22Rv1 (cell line): ENCODE results near the gene TNS1.

Experiments
- ZFX ChIP-seq: fragments of 450-650 bp; IDR thresholded peaks from 2 replicates; pipeline ENCODE4 v1.6.1; 2017; ENCODE audit warnings: antibody characterized with exemption, borderline replicate concordance
- TF ChIP-seq, protein P1 (sequence below): fragments of 450-650 bp; IDR thresholded peaks from 2 replicates; pipeline ENCODE4 v1.5.1; 2017; ENCODE audit warnings: mild to moderate bottlenecking

DNA sequence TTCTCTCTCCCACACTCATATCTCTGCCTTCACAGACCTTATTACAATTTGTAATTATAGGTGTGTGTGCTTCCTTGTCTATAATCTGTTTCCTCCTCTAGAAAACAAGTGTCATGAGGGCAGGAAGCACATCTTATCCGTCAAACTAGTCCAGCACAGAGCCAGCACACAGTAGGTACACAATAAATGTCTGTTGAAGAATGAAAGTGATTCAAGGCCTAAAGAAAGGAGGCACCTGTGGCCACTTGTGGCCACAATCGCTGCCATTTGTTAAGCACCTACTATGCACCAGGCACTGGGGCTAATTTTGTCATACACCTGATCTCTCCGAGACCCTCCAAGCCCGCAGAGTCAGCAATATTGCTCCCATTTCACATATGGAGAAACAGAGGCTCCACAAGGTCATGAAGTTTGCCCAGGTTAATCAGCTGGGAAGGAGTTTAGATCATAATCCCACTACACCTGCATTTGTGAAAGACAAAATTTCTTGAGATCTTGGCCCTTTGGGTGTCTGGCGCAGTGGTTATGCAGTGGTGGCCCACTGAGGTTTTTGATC, 78.4 kb downstream of the TNS1 start:
- TF ChIP-seq, protein P1, sequence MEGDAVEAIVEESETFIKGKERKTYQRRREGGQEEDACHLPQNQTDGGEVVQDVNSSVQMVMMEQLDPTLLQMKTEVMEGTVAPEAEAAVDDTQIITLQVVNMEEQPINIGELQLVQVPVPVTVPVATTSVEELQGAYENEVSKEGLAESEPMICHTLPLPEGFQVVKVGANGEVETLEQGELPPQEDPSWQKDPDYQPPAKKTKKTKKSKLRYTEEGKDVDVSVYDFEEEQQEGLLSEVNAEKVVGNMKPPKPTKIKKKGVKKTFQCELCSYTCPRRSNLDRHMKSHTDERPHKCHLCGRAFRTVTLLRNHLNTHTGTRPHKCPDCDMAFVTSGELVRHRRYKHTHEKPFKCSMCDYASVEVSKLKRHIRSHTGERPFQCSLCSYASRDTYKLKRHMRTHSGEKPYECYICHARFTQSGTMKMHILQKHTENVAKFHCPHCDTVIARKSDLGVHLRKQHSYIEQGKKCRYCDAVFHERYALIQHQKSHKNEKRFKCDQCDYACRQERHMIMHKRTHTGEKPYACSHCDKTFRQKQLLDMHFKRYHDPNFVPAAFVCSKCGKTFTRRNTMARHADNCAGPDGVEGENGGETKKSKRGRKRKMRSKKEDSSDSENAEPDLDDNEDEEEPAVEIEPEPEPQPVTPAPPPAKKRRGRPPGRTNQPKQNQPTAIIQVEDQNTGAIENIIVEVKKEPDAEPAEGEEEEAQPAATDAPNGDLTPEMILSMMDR: no peak
- no peak for TF ChIP-seq ZFX
